ENCODE results near the gene CLEC10A. TPM values are rescaled to one million over a fixed set of nuclear protein-coding genes. Genes with fewer than 3 reads are reported as not detected.

CLEC10A gene
- total RNA-seq, 4 donors from 2014 or later, result 1.8 to 9.9 (median 5.6) TPM

DNA sequence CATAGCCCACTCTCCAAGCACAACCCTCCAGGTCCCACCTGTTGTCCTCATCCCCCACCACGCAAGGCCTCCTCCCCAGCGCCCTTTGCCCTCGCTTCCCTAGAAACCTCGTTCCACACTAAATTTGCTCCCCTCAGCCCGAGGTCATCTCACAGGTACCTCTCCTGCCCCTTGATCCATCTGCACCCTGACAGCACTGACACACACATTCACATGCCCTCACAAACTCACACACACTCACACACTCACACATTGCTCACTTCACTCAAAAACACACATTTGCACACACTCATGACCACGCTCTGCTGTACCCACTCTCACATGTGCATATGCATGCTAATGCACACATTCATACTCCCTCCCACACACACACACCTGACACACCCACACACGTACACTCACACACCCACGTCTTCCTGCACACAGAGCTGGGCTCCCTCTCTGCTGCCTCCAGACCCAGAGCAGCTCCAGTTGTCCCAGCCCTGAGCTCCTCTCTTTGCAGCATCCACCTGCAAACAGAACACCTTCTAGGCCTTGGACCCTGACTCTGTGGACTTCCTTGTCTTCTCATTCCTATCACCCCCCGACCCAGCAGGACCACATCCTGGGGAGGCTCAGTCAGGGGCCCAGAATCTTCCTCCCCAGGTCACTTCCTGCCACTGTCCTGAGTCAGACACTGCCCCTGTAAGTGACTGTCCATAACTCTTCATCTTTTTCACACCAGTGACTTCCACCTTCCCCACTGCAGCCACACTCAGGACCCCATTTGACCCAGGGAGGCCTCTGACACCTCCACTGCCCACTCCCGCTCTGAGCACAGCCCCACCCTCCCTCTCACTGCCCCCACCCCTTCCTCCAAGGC is 29.6 kb upstream of the CLEC10A start:
- TF ChIP-seq POLR2A (IDR thresholded peaks at IDR 0.05), result no peak
- TF ChIP-seq, protein P1, sequence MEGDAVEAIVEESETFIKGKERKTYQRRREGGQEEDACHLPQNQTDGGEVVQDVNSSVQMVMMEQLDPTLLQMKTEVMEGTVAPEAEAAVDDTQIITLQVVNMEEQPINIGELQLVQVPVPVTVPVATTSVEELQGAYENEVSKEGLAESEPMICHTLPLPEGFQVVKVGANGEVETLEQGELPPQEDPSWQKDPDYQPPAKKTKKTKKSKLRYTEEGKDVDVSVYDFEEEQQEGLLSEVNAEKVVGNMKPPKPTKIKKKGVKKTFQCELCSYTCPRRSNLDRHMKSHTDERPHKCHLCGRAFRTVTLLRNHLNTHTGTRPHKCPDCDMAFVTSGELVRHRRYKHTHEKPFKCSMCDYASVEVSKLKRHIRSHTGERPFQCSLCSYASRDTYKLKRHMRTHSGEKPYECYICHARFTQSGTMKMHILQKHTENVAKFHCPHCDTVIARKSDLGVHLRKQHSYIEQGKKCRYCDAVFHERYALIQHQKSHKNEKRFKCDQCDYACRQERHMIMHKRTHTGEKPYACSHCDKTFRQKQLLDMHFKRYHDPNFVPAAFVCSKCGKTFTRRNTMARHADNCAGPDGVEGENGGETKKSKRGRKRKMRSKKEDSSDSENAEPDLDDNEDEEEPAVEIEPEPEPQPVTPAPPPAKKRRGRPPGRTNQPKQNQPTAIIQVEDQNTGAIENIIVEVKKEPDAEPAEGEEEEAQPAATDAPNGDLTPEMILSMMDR (IDR thresholded peaks at IDR 0.05), result no peak
- no peak overlapping the region for H3K27ac ChIP-seq
- H3K4me3 ChIP-seq, result no peak overlapping the region
- H3K4me1 ChIP-seq, result no peaks in the 10 kb centered on the region
- no peaks in the 10 kb centered on the region for H3K36me3 ChIP-seq
- no peaks in the 10 kb centered on the region for H3K27me3 ChIP-seq
- H3K9me3 ChIP-seq, result no peaks in the 10 kb centered on the region
- peak in 1 of 3 donors; percentile 33 for DNase-seq

DNA sequence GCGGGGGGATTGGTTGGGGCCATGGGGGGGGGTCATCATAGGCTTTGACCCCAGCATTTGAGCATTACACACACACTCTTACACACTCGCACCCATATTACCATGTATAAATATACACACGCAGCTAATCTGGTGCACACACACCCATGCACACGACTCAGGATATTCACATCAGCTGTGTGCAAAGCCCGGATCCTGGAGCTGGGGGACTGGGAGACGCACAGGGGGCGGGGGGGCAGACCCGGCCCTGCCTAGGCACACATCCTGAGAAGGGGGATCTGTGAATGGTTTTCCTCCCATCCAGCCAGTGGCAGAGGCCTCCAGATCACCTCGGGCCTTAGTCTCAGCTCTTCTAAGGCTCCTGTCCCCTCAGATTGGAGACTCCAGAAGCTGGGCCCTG is 28.9 kb upstream of the CLEC10A start:
- no peak for TF ChIP-seq POLR2A (IDR thresholded peaks at IDR 0.05)
- TF ChIP-seq, protein P1 (IDR thresholded peaks at IDR 0.05), result no peak
- Histone ChIP-seq H3K9me3 (no peaks in the 10 kb centered on the region), H3K4me1 (no peaks in the 10 kb centered on the region), H3K27ac (no peak overlapping the region), H3K27me3 (no peaks in the 10 kb centered on the region), H3K36me3 (no peaks in the 10 kb centered on the region), H3K4me3 (no peak overlapping the region)
- DNase-seq, result peak in 1 of 3 donors; percentile 23

DNA sequence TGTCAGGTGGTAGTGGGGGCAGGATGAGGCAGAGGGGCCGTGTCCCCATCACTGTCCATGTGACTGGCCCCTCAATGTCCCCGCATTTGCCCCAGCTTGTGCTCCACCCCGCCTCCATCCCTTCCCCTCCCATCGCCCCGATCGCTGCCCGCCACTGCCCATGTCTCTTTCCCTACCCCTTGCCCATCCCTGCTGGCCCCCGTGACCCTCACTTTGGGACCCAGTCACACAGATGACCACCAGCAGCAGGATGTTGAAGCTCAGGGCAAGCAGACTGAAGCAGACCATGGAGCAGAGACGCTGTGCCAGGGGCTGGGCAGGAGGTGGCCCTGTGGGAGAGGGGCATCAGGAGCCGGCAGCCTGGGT is 28.5 kb upstream of the CLEC10A start:
- TF ChIP-seq, protein P1 (IDR thresholded peaks at IDR 0.05), result no peak
- no peak for TF ChIP-seq POLR2A (IDR thresholded peaks at IDR 0.05)

DNA sequence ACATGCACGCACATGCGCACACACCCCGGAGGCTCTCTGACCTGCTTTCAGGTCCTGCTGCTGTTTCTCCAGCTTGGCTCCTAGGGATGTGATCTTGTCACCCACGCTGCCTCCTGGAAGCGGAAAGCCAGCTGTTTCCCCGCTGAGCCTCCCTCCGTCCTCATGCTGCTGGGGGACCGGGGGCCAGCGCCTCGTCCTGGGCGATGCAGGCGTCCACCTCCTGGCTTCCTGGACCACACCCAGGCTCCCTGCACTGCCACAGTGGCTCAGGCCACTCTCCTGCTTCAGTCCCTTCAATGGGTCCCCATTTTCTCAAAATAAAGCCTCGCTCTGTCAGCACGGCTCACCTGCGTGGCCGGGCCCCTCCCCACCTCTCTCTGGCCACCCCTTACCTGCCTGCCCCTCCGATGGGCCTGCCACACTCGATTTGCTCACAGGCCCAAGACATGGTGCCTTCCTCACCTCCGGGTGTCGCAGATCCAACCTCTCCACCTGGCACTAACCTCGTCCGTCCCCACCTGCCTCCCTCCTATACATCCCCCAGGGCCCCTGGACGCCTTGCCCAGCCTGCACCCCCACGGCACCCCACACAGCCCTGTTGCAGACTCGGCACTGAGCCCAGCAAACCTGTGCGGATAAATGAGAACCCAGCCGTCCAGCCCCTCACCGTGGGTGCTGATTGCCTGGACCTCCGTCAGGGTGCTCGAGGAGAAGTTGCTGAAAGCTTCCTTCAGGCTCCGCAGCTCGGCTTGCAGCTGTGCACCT is 27.9 kb upstream of the CLEC10A start:
- Histone ChIP-seq H3K9me3 (no peaks in the 10 kb centered on the region), H3K27ac (no peak overlapping the region), H3K4me3 (no peak overlapping the region), H3K36me3 (no peaks in the 10 kb centered on the region), H3K27me3 (no peaks in the 10 kb centered on the region), H3K4me1 (no peaks in the 10 kb centered on the region)
- TF ChIP-seq, protein P1 (IDR thresholded peaks at IDR 0.05), result no peak
- no peak for TF ChIP-seq POLR2A (IDR thresholded peaks at IDR 0.05)
- DNase-seq, result peak in 1 of 3 donors; percentile 41

More for the DNA sequence above, 28.5 kb upstream of the CLEC10A start:
- Histone ChIP-seq H3K4me3 (no peak overlapping the region), H3K4me1 (no peaks in the 10 kb centered on the region), H3K36me3 (no peaks in the 10 kb centered on the region), H3K9me3 (no peaks in the 10 kb centered on the region), H3K27me3 (no peaks in the 10 kb centered on the region), H3K27ac (no peak overlapping the region)
- DNase-seq, result peak in 1 of 3 donors; percentile 37

DNA sequence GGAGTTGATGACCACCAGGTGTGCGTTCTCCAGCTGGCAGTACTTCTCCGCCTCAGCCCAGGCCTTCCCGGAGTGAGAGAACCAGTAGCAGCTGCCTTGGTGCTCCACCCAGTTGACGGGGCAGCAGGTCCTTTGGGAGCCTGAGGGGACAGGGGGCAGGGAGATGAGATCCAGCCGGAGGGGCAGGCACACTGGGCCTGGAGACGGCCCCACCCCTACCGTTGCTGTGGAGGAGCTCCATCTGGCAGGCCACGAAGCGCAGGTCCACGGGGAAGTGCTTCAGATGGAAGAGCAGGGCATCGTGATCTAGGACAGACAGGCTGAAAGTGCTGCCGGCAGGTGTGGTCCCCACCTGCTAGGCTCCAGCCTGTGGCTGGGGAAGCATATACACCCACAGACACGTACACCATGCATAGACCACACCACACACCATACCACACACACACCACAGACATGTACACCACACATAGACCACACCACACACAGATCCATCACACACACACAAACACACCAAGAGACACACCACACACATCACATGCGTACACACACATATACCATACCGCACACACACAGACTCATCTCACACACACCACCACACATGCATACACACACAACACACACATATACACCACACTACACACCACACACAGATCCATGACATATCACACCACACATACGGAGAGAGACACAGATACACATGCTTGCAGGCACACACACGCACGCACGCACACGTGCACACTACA is 27.1 kb upstream of the CLEC10A start:
- H3K27me3 ChIP-seq, result no peaks in the 10 kb centered on the region
- TF ChIP-seq, protein P1 (IDR thresholded peaks at IDR 0.05), result no peak
- no peak for TF ChIP-seq POLR2A (IDR thresholded peaks at IDR 0.05)
- DNase-seq, result peak in 1 of 3 donors; percentile 3

More for the DNA sequence above, 27.1 kb upstream of the CLEC10A start:
- H3K36me3 ChIP-seq, result no peaks in the 10 kb centered on the region
- H3K4me3 ChIP-seq, result no peak overlapping the region
- H3K9me3 ChIP-seq, result no peaks in the 10 kb centered on the region
- no peaks in the 10 kb centered on the region for H3K4me1 ChIP-seq
- H3K27ac ChIP-seq, result no peak overlapping the region
